GM18498 (cell line): ENCODE data around the gene DNAJB6.

ENCODE experiments used
- ATAC-seq: cut with Tn5 transposase; IDR thresholded peaks from one replicate; pipeline ENCODE4 v1.9.1; 2021; ENCODE audit warnings: mild to moderate bottlenecking, moderate library complexity; ENCODE audit not compliant: unreplicated experiment

Gene DNAJB6

GRCh38 chr7:157462840-157463239 lies 126.0 kb downstream of the DNAJB6 start:
- ATAC-seq = no peak

- ATAC-seq = no peak
Measured at GRCh38 chr7:157463245-157463644, 126.4 kb downstream of the DNAJB6 start.

- no peak for ATAC-seq
Measured at GRCh38 chr7:157464111-157464970, 127.5 kb downstream of the DNAJB6 start.

- ATAC-seq = no peak
Measured at GRCh38 chr7:157464971-157465886, 128.4 kb downstream of the DNAJB6 start.

- ATAC-seq = no peak
Measured at GRCh38 chr7:157465891-157466866, 129.4 kb downstream of the DNAJB6 start.

GRCh38 chr7:157466867-157467261 lies 130.1 kb downstream of the DNAJB6 start:
- no peak for ATAC-seq
